ENCODE measurements around the gene NAV2.

NAV2 gene

GRCh38 chr11:19822531-19822930 lies 109.9 kb downstream of the NAV2 start:
- H3K9me3 ChIP-seq (ENCODE audit: insufficient read depth, low read depth, low read length) = no peaks in the 10 kb centered on the region
- no peak overlapping the region for H3K27ac ChIP-seq (ENCODE audit: low read depth, low read length)
- H3K27me3 ChIP-seq (ENCODE audit: insufficient read depth, low read length) = no peaks in the 10 kb centered on the region
- no peak overlapping the region for H3K9ac ChIP-seq (ENCODE audit: low read depth, low read length)
- peaks cover 60% of the 10 kb centered on the region for H3K4me1 ChIP-seq (ENCODE audit: insufficient read depth, low read length)
- H3K4me3 ChIP-seq (ENCODE audit: low read length) = no peak overlapping the region
- H3K36me3 ChIP-seq (ENCODE audit: insufficient read depth, low read length) = peaks cover 11% of the 10 kb centered on the region; the same call in 1 of the 2 replicates

GRCh38 chr11:19826606-19827005 lies 114.0 kb downstream of the NAV2 start:
- Histone ChIP-seq H3K27me3 (ENCODE audit: insufficient read depth, low read length) (no peaks in the 10 kb centered on the region), H3K4me1 (ENCODE audit: insufficient read depth, low read length) (peaks cover 61% of the 10 kb centered on the region), H3K9ac (ENCODE audit: low read depth, low read length) (no peak overlapping the region; the same call in 1 of the 2 replicates), H3K27ac (ENCODE audit: low read depth, low read length) (peak overlapping the region; percentile 75; the same call in 1 of the 2 replicates), H3K4me3 (ENCODE audit: low read length) (no peak overlapping the region), H3K9me3 (ENCODE audit: insufficient read depth, low read depth, low read length) (no peaks in the 10 kb centered on the region), H3K36me3 (ENCODE audit: insufficient read depth, low read length) (peaks cover 1% of the 10 kb centered on the region; the same call in 1 of the 2 replicates)
- 89% methylated on average over 4 of the region's 4 CpGs for WGBS

- 55% methylated on average over 12 of the region's 12 CpGs for WGBS
- no peak overlapping the region for H3K4me3 ChIP-seq (ENCODE audit: low read length)
- peaks cover 58% of the 10 kb centered on the region for H3K4me1 ChIP-seq (ENCODE audit: insufficient read depth, low read length)
- 0 out of 2 replicates have a peak, but pooled peaks cover under 1% of the 10 kb centered on the region for H3K36me3 ChIP-seq (ENCODE audit: insufficient read depth, low read length)
- H3K27ac ChIP-seq (ENCODE audit: low read depth, low read length) = peak overlapping the region; percentile 75
- no peaks in the 10 kb centered on the region for H3K9me3 ChIP-seq (ENCODE audit: insufficient read depth, low read depth, low read length)
- H3K27me3 ChIP-seq (ENCODE audit: insufficient read depth, low read length) = no peaks in the 10 kb centered on the region
- H3K9ac ChIP-seq (ENCODE audit: low read depth, low read length) = 0 out of 2 replicates have a peak overlapping the region, but pooled peaks have one; percentile 10
These were observed 114.9 kb downstream of the NAV2 start for GRCh38 chr11:19827399-19828135.

- Histone ChIP-seq H3K4me1 (ENCODE audit: insufficient read depth, low read length) (peaks cover 57% of the 10 kb centered on the region), H3K27ac (ENCODE audit: low read depth, low read length) (no peak overlapping the region), H3K9me3 (ENCODE audit: insufficient read depth, low read depth, low read length) (peaks cover 2% of the 10 kb centered on the region; the same call in 1 of the 2 replicates), H3K9ac (ENCODE audit: low read depth, low read length) (0 out of 2 replicates have a peak overlapping the region, but pooled peaks have one; percentile 10), H3K27me3 (ENCODE audit: insufficient read depth, low read length) (no peaks in the 10 kb centered on the region), H3K4me3 (ENCODE audit: low read length) (no peak overlapping the region), H3K36me3 (ENCODE audit: insufficient read depth, low read length) (peaks cover 10% of the 10 kb centered on the region)
- 93% methylated on average over 12 of the region's 12 CpGs for WGBS
These were observed 115.9 kb downstream of the NAV2 start for GRCh38 chr11:19828382-19829108.

GRCh38 chr11:19829109-19829837 lies 116.6 kb downstream of the NAV2 start:
- 53% methylated on average over 5 of the region's 7 CpGs for WGBS
- Histone ChIP-seq H3K4me3 (ENCODE audit: low read length) (no peak overlapping the region), H3K27me3 (ENCODE audit: insufficient read depth, low read length) (no peaks in the 10 kb centered on the region), H3K9me3 (ENCODE audit: insufficient read depth, low read depth, low read length) (peaks cover 2% of the 10 kb centered on the region; the same call in 1 of the 2 replicates), H3K36me3 (ENCODE audit: insufficient read depth, low read length) (peaks cover 18% of the 10 kb centered on the region), H3K4me1 (ENCODE audit: insufficient read depth, low read length) (peaks cover 57% of the 10 kb centered on the region), H3K9ac (ENCODE audit: low read depth, low read length) (no peak overlapping the region), H3K27ac (ENCODE audit: low read depth, low read length) (no peak overlapping the region)

GRCh38 chr11:19832086-19832750 lies 119.6 kb downstream of the NAV2 start:
- Histone ChIP-seq H3K27ac (ENCODE audit: low read depth, low read length) (no peak overlapping the region), H3K9ac (ENCODE audit: low read depth, low read length) (no peak overlapping the region), H3K4me1 (ENCODE audit: insufficient read depth, low read length) (peaks cover 36% of the 10 kb centered on the region), H3K27me3 (ENCODE audit: insufficient read depth, low read length) (no peaks in the 10 kb centered on the region), H3K9me3 (ENCODE audit: insufficient read depth, low read depth, low read length) (peaks cover 2% of the 10 kb centered on the region; the same call in 1 of the 2 replicates), H3K4me3 (ENCODE audit: low read length) (no peak overlapping the region), H3K36me3 (ENCODE audit: insufficient read depth, low read length) (peaks cover 41% of the 10 kb centered on the region)
- WGBS = 93% methylated on average over 12 of the region's 12 CpGs

- Histone ChIP-seq H3K4me1 (ENCODE audit: insufficient read depth, low read length) (peaks cover 29% of the 10 kb centered on the region), H3K27ac (ENCODE audit: low read depth, low read length) (no peak overlapping the region), H3K36me3 (ENCODE audit: insufficient read depth, low read length) (peaks cover 45% of the 10 kb centered on the region), H3K27me3 (ENCODE audit: insufficient read depth, low read length) (no peaks in the 10 kb centered on the region), H3K9ac (ENCODE audit: low read depth, low read length) (no peak overlapping the region), H3K4me3 (ENCODE audit: low read length) (no peak overlapping the region), H3K9me3 (ENCODE audit: insufficient read depth, low read depth, low read length) (peaks cover 2% of the 10 kb centered on the region; the same call in 1 of the 2 replicates)
- WGBS = 93% methylated on average over 3 of the region's 3 CpGs
These were observed 120.3 kb downstream of the NAV2 start for GRCh38 chr11:19832901-19833300.

- H3K9me3 ChIP-seq (ENCODE audit: insufficient read depth, low read depth, low read length) = peaks cover 2% of the 10 kb centered on the region; the same call in 1 of the 2 replicates
- H3K36me3 ChIP-seq (ENCODE audit: insufficient read depth, low read length) = peaks cover 45% of the 10 kb centered on the region
- peaks cover 11% of the 10 kb centered on the region for H3K4me1 ChIP-seq (ENCODE audit: insufficient read depth, low read length)
These were observed 122.1 kb downstream of the NAV2 start for GRCh38 chr11:19834771-19835170.

GRCh38 chr11:19836666-19837065 lies 124.0 kb downstream of the NAV2 start:
- H3K27me3 ChIP-seq (ENCODE audit: insufficient read depth, low read length) = no peaks in the 10 kb centered on the region
- 87% methylated on average over 2 of the region's 2 CpGs for WGBS

More at GRCh38 chr11:19834771-19835170, 122.1 kb downstream of the NAV2 start:
- Histone ChIP-seq H3K9ac (ENCODE audit: low read depth, low read length) (no peak overlapping the region), H3K4me3 (ENCODE audit: low read length) (no peak overlapping the region), H3K27ac (ENCODE audit: low read depth, low read length) (no peak overlapping the region), H3K27me3 (ENCODE audit: insufficient read depth, low read length) (no peaks in the 10 kb centered on the region)

GRCh38 chr11:19838994-19839768 lies 126.5 kb downstream of the NAV2 start:
- Histone ChIP-seq H3K27me3 (ENCODE audit: insufficient read depth, low read length) (no peaks in the 10 kb centered on the region), H3K36me3 (ENCODE audit: insufficient read depth, low read length) (peaks cover 54% of the 10 kb centered on the region), H3K27ac (ENCODE audit: low read depth, low read length) (no peak overlapping the region), H3K9ac (ENCODE audit: low read depth, low read length) (no peak overlapping the region), H3K9me3 (ENCODE audit: insufficient read depth, low read depth, low read length) (no peaks in the 10 kb centered on the region), H3K4me1 (ENCODE audit: insufficient read depth, low read length) (no peaks in the 10 kb centered on the region), H3K4me3 (ENCODE audit: low read length) (no peak overlapping the region)
- WGBS = 91% methylated on average over 4 of the region's 4 CpGs

More at GRCh38 chr11:19836666-19837065, 124.0 kb downstream of the NAV2 start:
- H3K27ac ChIP-seq (ENCODE audit: low read depth, low read length) = no peak overlapping the region
- peaks cover 2% of the 10 kb centered on the region; the same call in 1 of the 2 replicates for H3K4me1 ChIP-seq (ENCODE audit: insufficient read depth, low read length)
- H3K4me3 ChIP-seq (ENCODE audit: low read length) = no peak overlapping the region
- H3K9me3 ChIP-seq (ENCODE audit: insufficient read depth, low read depth, low read length) = peaks cover 2% of the 10 kb centered on the region; the same call in 1 of the 2 replicates
- H3K9ac ChIP-seq (ENCODE audit: low read depth, low read length) = no peak overlapping the region
- peaks cover 46% of the 10 kb centered on the region for H3K36me3 ChIP-seq (ENCODE audit: insufficient read depth, low read length)
